Measurements from ENCODE around the gene SLC26A8. TPM values are rescaled to one million over a fixed set of nuclear protein-coding genes. Genes with fewer than 3 reads are reported as not detected.
A peak's percentile ranks its signal among the peaks of the same experiment; 100 is the strongest.
"Not testable (repeated sequence)": the region's sequence is repeated elsewhere in the genome, so short reads cannot be mapped to it uniquely, and the experiment has no call there.

The SLC26A8 gene
- total and polyA plus RNA-seq, 2 of the 13 experiments (the other 11 are each of a cell fraction or from before 2014, with no cell fraction given): 0.46 TPM; not detected in 1

DNA sequence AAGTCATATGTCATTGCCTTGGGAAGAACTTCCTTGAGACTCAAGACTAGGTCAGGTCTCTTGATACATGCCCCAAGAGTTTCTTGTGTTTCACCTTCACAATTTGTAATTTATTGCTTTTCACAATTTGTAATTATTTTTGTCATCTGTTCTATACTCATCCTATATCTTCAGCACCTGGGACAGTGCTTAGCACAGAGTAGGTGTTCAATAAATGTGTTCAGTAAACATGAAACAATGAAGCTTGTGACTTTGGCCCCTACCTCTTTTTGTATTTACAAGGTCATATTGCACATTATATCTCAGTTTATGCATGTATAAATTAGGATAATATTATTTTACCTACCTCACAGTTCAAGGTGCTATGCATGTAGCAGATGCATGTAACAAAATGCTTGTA lies 82.1 kb downstream of the SLC26A8 start (continued):
- TF ChIP-seq ZNF792 (CRISPR knock-in tag; IDR thresholded peaks at IDR 0.05) (no peak), SMARCC2 (IDR thresholded peaks at IDR 0.05) (no peak)

DNA sequence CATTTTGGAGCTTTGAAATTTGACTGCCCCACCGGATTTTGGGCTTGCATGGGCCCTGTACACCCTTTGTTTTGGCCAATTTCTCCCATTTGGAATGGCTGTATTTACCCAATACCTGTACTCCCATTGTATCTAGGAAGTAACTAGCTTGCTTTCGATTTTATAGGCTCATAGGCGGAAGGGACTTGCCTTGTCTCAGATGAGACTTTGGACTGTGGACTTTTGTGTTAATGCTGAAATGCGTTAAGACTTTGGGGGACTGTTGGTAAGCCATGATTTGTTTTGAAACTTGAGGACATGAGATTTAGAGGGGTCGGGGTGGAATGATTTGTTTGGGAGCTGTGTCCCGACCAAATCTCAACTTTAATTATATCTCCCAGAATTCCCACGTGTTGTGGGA lies 83.3 kb downstream of the SLC26A8 start:
- H3K36me3 ChIP-seq (replicated peaks in 1 of 2; ENCODE audit: control insufficient read depth in 1 of 2, insufficient read depth in 2 of 2, low read length in 2 of 2); H4K20me1 ChIP-seq (ENCODE audit: insufficient read depth, low read length); DNase-seq (ENCODE audit: low spot score); in situ Hi-C loops (cut with HindIII; ENCODE audit: extremely low pct_ligation_motif_present, low pct_unique_long_range_greater_than_20kb); H3K27ac ChIP-seq (ENCODE audit: extremely low read length, insufficient read depth, low read length); H3K9me3 ChIP-seq (ENCODE audit: low read length); BruUV-seq (replicated peaks); FAIRE-seq; H3K79me2 ChIP-seq (ENCODE audit: insufficient read depth, low read length); CTCF ChIA-PET (ENCODE audit: low intra/inter-chr PET ratio, low total read pairs); H2AFZ ChIP-seq (ENCODE audit: low read length); POLR2A ChIA-PET; H3K4me3 ChIP-seq (replicated peaks in 1 of 3; ENCODE audit: insufficient read depth in 1 of 3, low read depth in 2 of 3, low read length in 3 of 3); H3K9ac ChIP-seq (ENCODE audit: insufficient read depth, low read depth, low read length); ATAC-seq; H3K27me3 ChIP-seq (ENCODE audit: control insufficient read depth in 1 of 2, insufficient read depth in 2 of 2, low read length in 2 of 2); TF ChIP-seq SOX13 (IDR thresholded peaks at IDR 0.05): not testable (repeated sequence)
- 0 out of 2 replicates have a peak, but pooled peaks have one; percentile 17 for TF ChIP-seq ELF1 (CRISPR knock-in tag; IDR thresholded peaks at IDR 0.05)
- peak; percentile 67 for TF ChIP-seq HNF4A (CRISPR knock-in tag; IDR thresholded peaks at IDR 0.05)
- TF ChIP-seq KAT8 (CRISPR knock-in tag; IDR thresholded peaks at IDR 0.05): 0 out of 2 replicates have a peak, but pooled peaks have one; percentile 44
- 0 out of 2 replicates have a peak, but pooled peaks have one; percentile 1 for TF ChIP-seq ZNF547 (CRISPR knock-in tag; IDR thresholded peaks at IDR 0.05)
- TF ChIP-seq SOX13 (CRISPR knock-in tag; conservative IDR thresholded peaks at IDR 0.05 in 1 of 2, IDR thresholded peaks at IDR 0.05 in 1 of 2): peak in 1 of 2 experiments; percentile 37; a peak in 1 of 4 replicates
- WGBS (ENCODE audit: low lambda C conversion rate): 46% methylated on average over 7 of the region's 7 CpGs
- H3K4me1 ChIP-seq (ENCODE audit: insufficient read depth, low read length): peaks cover 33% of the 10 kb centered on the region
- intact Hi-C loops (cut with micrococcal nuclease; ENCODE audit: unreplicated experiment): loop anchor here (10.0 kb wide), 1 partner anchor 84 kb away; the partner anchor contains the start of genes MAPK14 and SLC26A8
- peak overlapping the region; percentile 16; the same call in 1 of the 2 replicates for H3K4me2 ChIP-seq (ENCODE audit: low read depth, low read length)

DNA sequence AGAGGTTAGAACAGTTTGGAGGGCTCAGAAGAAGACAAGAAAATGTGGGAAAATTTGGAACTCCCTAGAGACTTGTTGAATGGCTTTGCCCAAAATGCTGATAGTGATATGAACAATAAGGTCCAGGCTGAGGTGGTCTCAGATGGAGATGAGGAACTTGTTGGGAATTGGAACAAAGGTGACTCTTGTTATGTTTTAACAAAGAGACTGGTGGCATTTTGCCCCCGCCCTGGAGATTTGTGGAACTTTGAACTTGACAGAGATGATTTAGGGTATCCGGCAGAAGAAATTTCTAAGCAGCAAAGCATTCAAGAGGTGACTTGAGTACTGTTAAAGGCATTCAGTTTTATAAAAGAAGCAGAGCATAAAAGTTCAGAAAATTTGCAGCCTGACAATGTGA lies 84.4 kb downstream of the SLC26A8 start:
- H3K36me3 ChIP-seq (replicated peaks in 1 of 2; ENCODE audit: control insufficient read depth in 1 of 2, insufficient read depth in 2 of 2, low read length in 2 of 2); FAIRE-seq; H3K9ac ChIP-seq (ENCODE audit: insufficient read depth, low read depth, low read length); in situ Hi-C loops (cut with HindIII; ENCODE audit: extremely low pct_ligation_motif_present, low pct_unique_long_range_greater_than_20kb); H3K4me2 ChIP-seq (ENCODE audit: low read depth, low read length); DNase-seq (ENCODE audit: low spot score); CTCF ChIA-PET (ENCODE audit: low intra/inter-chr PET ratio, low total read pairs); H3K27me3 ChIP-seq (ENCODE audit: control insufficient read depth in 1 of 2, insufficient read depth in 2 of 2, low read length in 2 of 2); H3K4me3 ChIP-seq (replicated peaks in 1 of 3; ENCODE audit: insufficient read depth in 1 of 3, low read depth in 2 of 3, low read length in 3 of 3); H3K79me2 ChIP-seq (ENCODE audit: insufficient read depth, low read length); H3K9me3 ChIP-seq (ENCODE audit: low read length); H2AFZ ChIP-seq (ENCODE audit: low read length); ATAC-seq; BruUV-seq (replicated peaks); H3K27ac ChIP-seq (ENCODE audit: extremely low read length, insufficient read depth, low read length); H4K20me1 ChIP-seq (ENCODE audit: insufficient read depth, low read length); POLR2A ChIA-PET: not testable (repeated sequence)
- intact Hi-C loops (cut with micrococcal nuclease; ENCODE audit: unreplicated experiment): loop anchor here (10.0 kb wide), 1 partner anchor 85 kb away; the partner anchor contains the start of genes MAPK14 and SLC26A8
- peaks cover 33% of the 10 kb centered on the region for H3K4me1 ChIP-seq (ENCODE audit: insufficient read depth, low read length)
- 6% methylated on average over 2 of the region's 2 CpGs for WGBS (ENCODE audit: low lambda C conversion rate)
- TF ChIP-seq, protein P1, sequence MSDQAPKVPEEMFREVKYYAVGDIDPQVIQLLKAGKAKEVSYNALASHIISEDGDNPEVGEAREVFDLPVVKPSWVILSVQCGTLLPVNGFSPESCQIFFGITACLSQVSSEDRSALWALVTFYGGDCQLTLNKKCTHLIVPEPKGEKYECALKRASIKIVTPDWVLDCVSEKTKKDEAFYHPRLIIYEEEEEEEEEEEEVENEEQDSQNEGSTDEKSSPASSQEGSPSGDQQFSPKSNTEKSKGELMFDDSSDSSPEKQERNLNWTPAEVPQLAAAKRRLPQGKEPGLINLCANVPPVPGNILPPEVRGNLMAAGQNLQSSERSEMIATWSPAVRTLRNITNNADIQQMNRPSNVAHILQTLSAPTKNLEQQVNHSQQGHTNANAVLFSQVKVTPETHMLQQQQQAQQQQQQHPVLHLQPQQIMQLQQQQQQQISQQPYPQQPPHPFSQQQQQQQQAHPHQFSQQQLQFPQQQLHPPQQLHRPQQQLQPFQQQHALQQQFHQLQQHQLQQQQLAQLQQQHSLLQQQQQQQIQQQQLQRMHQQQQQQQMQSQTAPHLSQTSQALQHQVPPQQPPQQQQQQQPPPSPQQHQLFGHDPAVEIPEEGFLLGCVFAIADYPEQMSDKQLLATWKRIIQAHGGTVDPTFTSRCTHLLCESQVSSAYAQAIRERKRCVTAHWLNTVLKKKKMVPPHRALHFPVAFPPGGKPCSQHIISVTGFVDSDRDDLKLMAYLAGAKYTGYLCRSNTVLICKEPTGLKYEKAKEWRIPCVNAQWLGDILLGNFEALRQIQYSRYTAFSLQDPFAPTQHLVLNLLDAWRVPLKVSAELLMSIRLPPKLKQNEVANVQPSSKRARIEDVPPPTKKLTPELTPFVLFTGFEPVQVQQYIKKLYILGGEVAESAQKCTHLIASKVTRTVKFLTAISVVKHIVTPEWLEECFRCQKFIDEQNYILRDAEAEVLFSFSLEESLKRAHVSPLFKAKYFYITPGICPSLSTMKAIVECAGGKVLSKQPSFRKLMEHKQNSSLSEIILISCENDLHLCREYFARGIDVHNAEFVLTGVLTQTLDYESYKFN (CRISPR knock-in tag; conservative IDR thresholded peaks at IDR 0.05): 0 out of 2 replicates have a peak, but pooled peaks have one; percentile 22
- peak; percentile 31; the same call in 1 of the 2 replicates for TF ChIP-seq HNF4A (CRISPR knock-in tag; IDR thresholded peaks at IDR 0.05)
